ENCODE results near the gene DKK1.

DNA sequence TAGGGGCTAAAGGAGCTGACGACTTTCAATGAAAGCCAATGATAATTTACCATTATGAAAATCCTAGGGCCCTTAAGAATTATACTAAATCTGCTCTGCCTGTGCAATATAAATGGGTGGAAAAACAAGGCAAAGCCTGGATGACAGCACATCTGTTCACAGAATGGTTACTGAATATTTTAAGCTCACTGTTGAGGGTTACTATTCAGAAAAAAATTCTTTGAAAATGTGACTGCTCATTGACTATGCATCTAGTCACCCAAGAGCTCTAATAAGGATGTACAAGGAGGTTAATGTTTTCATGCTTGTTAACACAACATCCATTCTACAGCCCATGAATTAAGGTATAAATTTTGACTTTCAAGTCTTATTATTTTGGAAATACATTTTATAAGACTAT lies 8.9 kb downstream of the DKK1 start:
- no peak for TF ChIP-seq YY1 (IDR thresholded peaks at IDR 0.05; ENCODE audit: insufficient read depth, insufficient read length)
- no peak for TF ChIP-seq ZNF274 (IDR thresholded peaks at IDR 0.05; ENCODE audit: low read depth, low read length)

Measured in NT2/D1 (cell line).